GM23248 (cell line): Measurements from ENCODE around the gene NXPE1.

Experiments used
- EZH2 ChIP-seq: fragments of 200-600 bp; sonication (generic); IDR thresholded peaks from 2 replicates; pipeline ENCODE4 v1.6.1; 2018; ENCODE audit warnings: antibody characterized with exemption, mild to moderate bottlenecking; ENCODE audit not compliant: insufficient read depth, poor library complexity, severe bottlenecking
- EZH2phosphoT487 ChIP-seq: fragments of 200-600 bp; sonication (generic); IDR thresholded peaks from 2 replicates; pipeline ENCODE4 v1.6.1; 2018; ENCODE audit warnings: antibody characterized with exemption, moderate library complexity, mild to moderate bottlenecking, low read depth; ENCODE audit not compliant: insufficient read depth

- TF ChIP-seq EZH2, result no peak
- no peak for TF ChIP-seq EZH2phosphoT487
Observed at GRCh38 chr11:114569801-114570200, 10.1 kb upstream of the NXPE1 start.
